HepG2 (cell line): ENCODE results near the gene SALL4. TPM values are rescaled to one million over a fixed set of nuclear protein-coding genes. Genes with fewer than 3 reads are reported as not detected.

Experiments
- BCL6 ChIP-seq: IDR thresholded peaks from 2 replicates; pipeline ENCODE4 v1.6.1; 2016; ENCODE audit warnings: missing genetic modification reagents, missing compliant biosample characterization
- BORCS8-MEF2B ChIP-seq: sonication (generic); formaldehyde crosslinking; IDR thresholded peaks from 2 replicates; pipeline ENCODE4 v1.8.0; 2022; ENCODE audit warnings: mild to moderate bottlenecking, missing genetic modification reagents
- GTF2F1 ChIP-seq: fragments of 150-350 bp; IDR thresholded peaks from 2 replicates; pipeline ENCODE4 v1.6.1; 2014; ENCODE audit warnings: low read length
- HNF1A ChIP-seq, 2 experiments: sonication (generic) in 1 of 2; formaldehyde crosslinking in 1 of 2; IDR thresholded peaks; 2 replicates each; pipeline versions ENCODE4 v1.4.0 to v1.6.1; 2016 to 2020; ENCODE audit warnings: borderline replicate concordance in 1 of 2, low read depth in 1 of 2, mild to moderate bottlenecking in 1 of 2, missing genetic modification reagents in 1 of 2
- IRF1 ChIP-seq: sonication (generic); formaldehyde crosslinking; IDR thresholded peaks from 2 replicates; pipeline ENCODE4 v1.4.0; 2020; ENCODE audit warnings: low read depth, mild to moderate bottlenecking, missing genetic modification reagents
- MAF1 ChIP-seq: sonication (generic); formaldehyde crosslinking; IDR thresholded peaks from 2 replicates; pipeline ENCODE4 v1.5.0; 2020; ENCODE audit warnings: missing genetic modification reagents, borderline replicate concordance
- MEF2D ChIP-seq: sonication (generic); formaldehyde crosslinking; IDR thresholded peaks from 2 replicates; pipeline ENCODE4 v1.5.1; 2020; ENCODE audit warnings: mild to moderate bottlenecking, missing genetic modification reagents
- PITX1 ChIP-seq: sonication (generic); formaldehyde crosslinking; IDR thresholded peaks from 2 replicates; pipeline ENCODE4 v1.5.1; 2020; ENCODE audit warnings: mild to moderate bottlenecking, missing genetic modification reagents
- SP140L ChIP-seq: sonication (generic); formaldehyde crosslinking; IDR thresholded peaks from 2 replicates; pipeline ENCODE4 v1.4.0; 2020; ENCODE audit warnings: missing genetic modification reagents, borderline replicate concordance
- TFAP4 ChIP-seq: sonication (generic); IDR thresholded peaks from 2 replicates; pipeline ENCODE4 v1.6.1; 2016; ENCODE audit warnings: low read depth, borderline replicate concordance
- XBP1 ChIP-seq: sonication (generic); formaldehyde crosslinking; IDR thresholded peaks from 2 replicates; pipeline ENCODE4 v1.5.0; 2020; ENCODE audit warnings: missing genetic modification reagents
- ZBTB8A ChIP-seq: sonication (generic); formaldehyde crosslinking; IDR thresholded peaks from 2 replicates; pipeline ENCODE4 v1.4.0; 2020; ENCODE audit warnings: mild to moderate bottlenecking, low read depth, missing genetic modification reagents, borderline replicate concordance
- ZFP1 ChIP-seq: IDR thresholded peaks from 2 replicates; pipeline ENCODE4 v1.6.1; 2016
- ZHX2 ChIP-seq, 2 experiments: sonication (generic) in 1 of 2; formaldehyde crosslinking in 1 of 2; IDR thresholded peaks; 2 replicates each; pipeline versions ENCODE4 v1.6.1 to v1.9.0; 2014 to 2022; ENCODE audit warnings: antibody characterized with exemption in 1 of 2, borderline replicate concordance in 1 of 2, inconsistent platforms in 1 of 2, low read depth in 1 of 2, missing genetic modification reagents in 1 of 2
- ZNF598 ChIP-seq: sonication (generic); formaldehyde crosslinking; IDR thresholded peaks from 2 replicates; pipeline ENCODE4 v1.5.1; 2020; ENCODE audit warnings: mild to moderate bottlenecking, missing genetic modification reagents, borderline replicate concordance
- ZSCAN5A ChIP-seq: sonication (generic); formaldehyde crosslinking; IDR thresholded peaks from 2 replicates; pipeline ENCODE4 v1.8.0; 2022; ENCODE audit warnings: mild to moderate bottlenecking, missing genetic modification reagents, borderline replicate concordance
- polyA plus RNA-seq, 8 experiments: library from polyadenylated mRNA; depleted of rRNA in 3 of 8; stranded (reverse) in 7 of 8; unstranded in 1 of 8; fragments of >200 nt; fragmentation: Illumina TruSeq in 4 of 8; extraction: Trizol in 4 of 8; gene quantifications; 2 replicates each; pipeline versions ENCODE4 v1.2.1 to v1.2.3, GENCODE V29; 2011 to 2016; ENCODE audit warnings: low read depth in 4 of 8, missing spikeins in 1 of 8, mixed read lengths in 1 of 8; ENCODE audit not compliant: insufficient read depth in 1 of 8
- total RNA-seq, 5 experiments: library from RNA; depleted of rRNA; stranded (reverse); fragments of >200 nt; fragmentation: Illumina TruSeq; extraction: Trizol; gene quantifications; 2 replicates each; pipeline ENCODE4 v1.2.3, GENCODE V29; 2016; ENCODE audit warnings: low read depth in 1 of 5

Gene SALL4
- total and polyA plus RNA-seq, 2 of the 13 experiments (the other 11 are each of a cell fraction or from before 2014, with no cell fraction given), result 0.33 to 1.8 TPM

GRCh38 chr20:51811042-51811355, 8.7 kb upstream of the SALL4 start (continued):
- TF ChIP-seq ZSCAN5A (CRISPR knock-in tag) (no peak), PITX1 (CRISPR knock-in tag) (peak; percentile 58), TFAP4 (peak; percentile 54; the same call in 1 of the 2 replicates), MEF2D (peak; percentile 76), GTF2F1 (no peak), ZFP1 (CRISPR knock-in tag) (peak; percentile 81), XBP1 (CRISPR knock-in tag) (no peak), BCL6 (CRISPR knock-in tag) (peak; percentile 81), MAF1 (CRISPR knock-in tag) (no peak), SP140L (CRISPR knock-in tag) (peak; percentile 38; the same call in 1 of the 2 replicates), IRF1 (no peak), BORCS8-MEF2B (CRISPR knock-in tag) (no peak), HNF1A (IDR thresholded peaks at IDR 0.05; ENCODE audit: low read depth) (peak; percentile 72; the same call in 1 of the 2 replicates), HNF1A (CRISPR knock-in tag; IDR thresholded peaks at IDR 0.05; ENCODE audit: borderline replicate concordance) (no peak), ZNF598 (CRISPR knock-in tag) (no peak), ZHX2 (IDR thresholded peaks at IDR 0.05; ENCODE audit: low read depth) (peak; percentile 67; the same call in 1 of the 2 replicates), ZHX2 (CRISPR knock-in tag; IDR thresholded peaks at IDR 0.05; ENCODE audit: borderline replicate concordance) (no peak), ZBTB8A (CRISPR knock-in tag) (no peak)
